ENCODE results near the gene MEPCE.

Gene MEPCE

DNA sequence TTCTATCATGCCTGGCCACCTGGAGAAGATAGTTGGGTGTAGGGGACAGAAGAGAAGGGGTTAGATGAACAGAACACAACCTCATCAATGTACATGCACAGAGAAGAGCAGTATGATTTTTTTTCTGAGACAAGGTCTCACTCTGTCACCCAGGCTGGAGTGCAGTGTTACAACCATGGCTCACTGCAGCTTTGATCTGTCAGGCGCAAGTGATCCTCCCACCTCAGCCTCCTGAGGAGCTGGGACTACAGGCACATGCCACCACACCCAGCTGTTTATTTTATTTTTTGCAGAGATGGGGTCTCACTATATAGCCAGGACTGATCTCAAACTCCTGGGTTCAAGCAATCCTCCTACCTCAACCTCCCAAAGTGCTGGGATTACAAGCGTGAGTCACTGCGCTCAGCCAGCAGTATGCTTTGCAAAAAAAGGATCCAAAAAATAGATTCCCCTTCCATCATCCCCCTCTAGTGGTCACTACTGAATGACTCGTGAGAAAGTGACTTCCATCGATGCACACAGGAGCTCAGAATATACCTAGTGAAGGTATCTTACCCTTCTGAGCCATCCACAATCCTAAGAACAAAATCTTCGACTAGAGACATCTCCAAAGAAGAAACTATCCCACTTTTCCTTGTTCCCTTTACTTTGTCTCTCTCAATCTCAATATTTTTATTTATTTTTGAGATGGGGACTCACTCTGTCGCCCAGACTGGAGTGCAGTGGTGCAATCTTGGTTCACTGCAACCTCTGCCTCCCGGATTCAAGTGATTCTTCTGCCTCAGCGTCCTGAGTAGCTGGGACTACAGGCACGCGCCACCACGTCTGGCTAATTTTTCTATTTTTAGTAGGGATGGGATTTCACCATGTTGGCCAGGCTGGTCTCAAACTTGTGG, 22.1 kb upstream of the MEPCE start:
- no peak for DNase-seq

DNA sequence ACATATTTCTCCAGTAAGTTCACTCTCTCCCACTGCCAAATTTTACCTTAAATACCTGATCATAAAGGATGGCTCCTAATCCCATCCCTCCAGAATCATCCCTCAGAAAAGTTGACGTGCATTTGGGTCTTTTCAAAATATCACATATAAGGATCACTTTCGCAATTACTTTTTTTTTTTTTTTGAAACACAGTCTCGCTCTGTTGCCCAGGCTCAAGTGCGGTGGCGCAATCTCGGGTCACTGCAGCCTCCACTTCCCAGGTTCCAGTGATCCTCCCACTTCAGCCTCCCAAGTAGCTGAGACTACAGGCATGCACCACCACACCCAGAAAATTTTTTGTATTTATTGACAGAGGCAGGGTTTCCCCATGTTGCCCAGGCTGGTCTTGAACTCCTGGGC, 18.5 kb upstream of the MEPCE start:
- no peak for DNase-seq

DNA sequence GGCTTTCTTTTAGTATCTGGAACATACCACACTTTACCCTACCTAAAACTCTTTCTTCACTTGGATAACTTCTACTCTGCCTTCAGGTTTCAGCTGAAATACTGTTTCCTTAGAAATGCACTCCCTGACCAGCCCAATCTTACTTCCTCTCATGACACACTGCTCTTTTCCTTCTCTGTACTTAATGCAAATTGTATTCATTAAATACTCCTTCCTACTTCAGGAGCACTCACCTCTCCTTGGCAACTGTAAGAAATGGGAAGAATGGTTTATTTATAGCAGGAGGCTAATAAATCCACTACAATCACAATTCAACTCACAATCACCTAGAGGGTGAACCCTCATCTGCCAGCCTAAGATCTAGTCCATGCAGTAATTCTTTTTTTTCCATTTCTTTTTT, 16.3 kb upstream of the MEPCE start:
- DNase-seq = no peak

DNA sequence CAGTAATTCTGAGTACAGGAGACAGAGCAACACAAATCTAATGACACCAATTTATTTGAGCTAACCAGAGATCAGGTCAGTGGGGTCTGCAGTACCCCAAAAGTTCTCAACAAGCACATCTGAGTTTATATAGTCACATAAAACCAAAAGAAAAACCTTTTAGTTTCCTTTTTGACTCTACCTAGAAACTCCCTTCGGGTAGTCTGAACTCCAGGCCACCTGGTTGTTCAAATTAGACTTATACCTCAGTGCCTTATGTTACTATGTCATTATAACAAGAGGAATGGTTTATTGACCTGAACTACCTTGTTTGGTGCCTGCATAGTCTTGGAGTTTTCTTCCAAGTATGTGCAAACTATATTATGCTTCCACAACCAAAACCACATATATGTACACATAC, 15.7 kb upstream of the MEPCE start:
- DNase-seq = no peak

DNA sequence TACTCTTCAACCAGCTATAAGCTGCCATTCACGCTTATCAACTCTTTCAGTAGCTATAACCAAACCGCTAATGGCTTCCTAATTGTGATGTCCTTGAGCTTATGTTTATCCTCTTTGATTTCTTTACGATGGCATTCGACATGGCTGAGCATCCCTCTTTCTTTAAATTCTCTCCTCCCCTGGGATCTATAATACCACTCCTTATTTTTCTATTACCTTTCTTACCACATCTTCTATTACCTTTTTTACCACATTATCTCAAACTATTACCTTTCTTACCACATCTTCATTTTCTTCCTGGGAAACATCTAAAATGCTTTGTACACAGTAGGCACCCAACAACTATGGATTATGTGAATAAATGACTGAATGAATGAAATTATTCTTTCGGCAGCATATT, 14.2 kb upstream of the MEPCE start:
- DNase-seq = no peak

GRCh38 chr7:100418930-100419659, 10.5 kb upstream of the MEPCE start:
- no peak for DNase-seq

- no peak for DNase-seq
Measured at GRCh38 chr7:100419660-100420226, 9.9 kb upstream of the MEPCE start.

GRCh38 chr7:100423315-100423714, 6.3 kb upstream of the MEPCE start:
- DNase-seq = no peak

DNA sequence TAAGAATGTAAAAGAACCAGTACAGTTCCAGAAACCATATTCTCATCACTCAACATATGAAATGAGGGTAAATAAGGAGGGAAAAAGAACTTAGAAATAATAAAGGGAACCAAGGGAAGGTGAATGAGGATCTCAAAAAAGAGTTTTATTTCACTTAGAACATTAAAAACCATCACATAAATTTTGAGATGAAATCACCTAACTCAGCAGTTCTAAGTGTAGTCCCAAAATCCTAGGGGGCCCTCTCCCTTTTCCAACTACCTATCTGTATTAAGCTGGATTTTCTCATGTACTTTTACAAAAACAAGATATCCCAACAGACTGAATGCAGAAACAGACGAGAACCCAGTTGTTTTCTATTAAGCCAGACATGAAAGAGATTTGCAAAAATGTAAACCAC, 4.3 kb upstream of the MEPCE start:
- no peak for DNase-seq

DNA sequence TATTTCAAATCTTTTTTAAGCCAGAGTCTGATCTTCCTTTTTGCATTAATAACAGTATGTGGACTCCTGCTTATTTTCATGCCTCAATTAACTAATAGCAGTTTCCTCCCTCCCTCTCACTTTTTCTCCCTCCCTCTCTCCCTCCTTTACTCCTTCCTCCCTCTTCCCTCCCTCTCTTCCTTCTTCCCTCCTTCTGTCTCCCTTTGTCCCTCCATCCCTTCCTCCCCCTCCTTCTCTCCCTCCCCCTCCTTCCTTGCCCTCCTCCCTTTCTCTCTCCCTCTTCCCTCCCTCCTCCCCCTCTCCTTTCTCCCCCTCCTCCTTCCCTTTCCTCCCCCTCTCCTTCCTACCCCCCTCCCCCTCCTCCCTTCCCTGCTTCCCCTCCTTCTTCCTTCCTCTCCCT, 3.1 kb upstream of the MEPCE start:
- DNase-seq = no peak

- DNase-seq = no peak
Measured at GRCh38 chr7:100427762-100428198, 1.9 kb upstream of the MEPCE start.

DNA sequence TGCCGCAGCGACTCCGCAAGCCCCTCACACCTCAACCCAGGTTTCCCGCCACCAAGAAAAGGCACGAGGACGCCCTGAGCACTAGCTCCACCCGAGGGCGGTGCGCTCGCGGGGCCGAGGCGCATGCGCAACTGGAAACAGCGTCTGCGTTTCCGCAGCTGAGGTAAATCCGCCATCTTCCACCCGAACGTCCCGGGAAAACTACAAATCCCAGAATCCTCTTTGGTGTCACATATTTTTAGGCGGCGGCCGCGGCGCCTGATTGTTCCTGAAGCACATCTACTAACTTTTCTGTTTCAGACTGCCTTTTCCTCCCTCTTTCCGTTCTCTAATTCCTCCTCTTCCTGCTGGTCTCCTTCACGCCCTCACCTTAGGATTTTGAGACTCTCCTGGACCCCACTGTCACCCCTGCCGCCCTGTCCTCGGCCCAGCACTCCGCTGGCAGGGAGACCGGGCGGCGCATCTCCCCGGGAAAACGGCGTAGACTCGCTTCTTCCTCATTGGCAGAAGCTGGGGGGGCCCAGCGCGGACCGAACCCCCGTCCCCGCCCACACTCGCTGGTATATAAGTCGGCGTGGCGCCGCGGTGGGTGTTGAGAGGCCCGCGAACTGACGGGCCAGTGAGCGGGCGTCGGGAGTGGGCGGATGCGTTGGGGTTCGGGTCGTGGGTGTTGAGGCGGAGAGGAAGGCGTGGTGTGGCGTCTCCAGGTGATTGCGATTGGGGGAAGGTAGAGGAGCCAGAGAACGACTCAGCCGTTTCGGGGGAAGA, 1.2 kb upstream of the MEPCE start, which contains the start of gene ZCWPW1:
Gene ZCWPW1, minus strand, starts transcription at position 505 of the 768 bp plus-strand sequence. CDS start 8,054 bp downstream, outside the sequence.
- DNase-seq = peak; percentile 88

DNA sequence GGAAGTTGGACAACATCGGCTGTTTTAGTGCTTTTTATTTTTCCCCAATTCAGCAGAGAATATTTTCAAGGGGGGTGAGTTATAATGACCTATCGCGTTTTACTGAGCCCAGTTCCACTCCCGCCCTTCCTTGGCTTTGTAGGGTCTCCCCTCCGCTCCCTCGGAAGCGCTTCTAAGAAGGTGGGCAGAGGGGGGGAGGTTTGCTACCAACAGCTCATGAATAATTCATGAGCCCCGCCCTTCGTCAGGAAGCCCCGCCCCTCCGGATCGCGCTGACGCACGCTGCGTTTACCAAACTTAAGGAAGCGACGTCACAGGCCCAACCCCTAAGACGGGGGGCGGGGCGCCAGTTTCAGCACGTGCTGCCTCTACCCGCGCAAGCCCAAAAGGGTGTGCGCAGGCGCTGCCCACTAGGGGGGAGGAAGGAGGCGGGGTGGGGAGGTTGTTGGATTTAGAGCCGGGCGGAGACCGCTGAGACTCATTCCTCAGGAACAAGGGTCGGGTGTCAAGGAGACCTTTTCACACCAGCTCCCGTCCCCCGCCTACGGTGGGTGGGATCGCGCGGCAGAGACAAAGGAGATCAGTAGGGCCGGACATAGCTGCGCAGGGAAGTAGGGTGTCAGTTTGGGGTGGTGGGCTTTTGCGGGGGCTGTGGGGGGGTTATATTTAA, 529 bp upstream of the MEPCE start:
- DNase-seq = peak; percentile 97

- no peak for DNase-seq
Measured at GRCh38 chr7:100430493-100431285, 1.1 kb downstream of the MEPCE start.

GRCh38 chr7:100431286-100431735, 1.7 kb downstream of the MEPCE start:
- no peak for DNase-seq

GRCh38 chr7:100432053-100432452, 2.4 kb downstream of the MEPCE start:
- DNase-seq = no peak

- DNase-seq = no peak
Measured at GRCh38 chr7:100432621-100433275, 3.1 kb downstream of the MEPCE start.

- no peak for DNase-seq
Measured at GRCh38 chr7:100433276-100433591, 3.6 kb downstream of the MEPCE start.

DNA sequence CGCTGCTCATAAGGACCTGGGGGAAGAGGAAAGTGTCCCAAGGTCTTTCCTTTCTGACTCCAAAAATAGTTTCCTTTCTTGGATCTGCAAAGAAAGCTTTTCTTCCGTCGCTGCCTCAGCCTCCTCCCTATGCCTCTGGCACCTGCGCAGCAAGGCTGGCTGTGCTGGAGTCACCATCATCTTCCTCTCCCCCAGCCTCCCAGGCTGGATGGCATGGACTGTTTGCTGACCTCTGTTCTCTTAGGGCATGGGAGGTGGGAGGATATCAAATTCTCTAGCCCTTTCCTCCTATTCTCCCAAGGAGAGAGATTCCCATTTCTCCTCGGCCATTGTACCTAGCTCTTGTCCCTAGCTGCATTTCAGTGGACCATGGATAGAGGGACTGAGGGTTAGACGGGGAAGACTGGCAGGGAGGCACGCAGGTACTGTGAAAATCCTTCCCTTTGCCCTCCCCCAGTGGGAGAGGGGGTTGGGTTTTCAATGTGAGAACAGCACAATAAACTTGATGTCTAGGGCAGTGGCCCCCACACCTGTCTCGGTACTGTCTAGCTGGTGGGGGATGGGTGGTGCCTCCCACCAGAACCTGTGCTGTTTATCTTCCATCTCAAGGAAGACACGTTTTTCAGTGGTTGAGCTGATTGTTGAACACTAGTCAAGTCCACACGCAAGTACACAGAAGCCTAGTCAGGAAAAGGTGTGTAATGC, 4.1 kb downstream of the MEPCE start:
- DNase-seq = no peak
